Jurkat, Clone E6-1 (cell line): ENCODE results near the gene LARP7.

Experiments used
- DNase-seq: peaks from one replicate; pipeline ENCODE4 v3.0.0-alpha.2; 2011; ENCODE audit warnings: low read depth, low spot score
- H3K4me3 ChIP-seq: 2 replicates; pipeline ENCODE4 v1.5.1; 2011; ENCODE audit warnings: mild to moderate bottlenecking, low read length, control low read depth, moderate library complexity

The LARP7 gene

GRCh38 chr4:112705891-112706839 is 69.2 kb downstream of the LARP7 start:
- peak overlapping the region; percentile 57 for H3K4me3 ChIP-seq
- DNase-seq = peak; percentile 20

GRCh38 chr4:112706840-112707207 is 69.9 kb downstream of the LARP7 start:
- no peak for DNase-seq
- H3K4me3 ChIP-seq = peak overlapping the region; percentile 57
